HCT116 (cell line): ENCODE data around the gene TBX3. TPM values are rescaled to one million over a fixed set of nuclear protein-coding genes. Genes with fewer than 3 reads are reported as not detected.

Experiments
- ATAC-seq: fragments of 200-7000 bp; cut with Tn5 transposase; 2 replicates; pipeline ENCODE4 v1.9.1; 2020; ENCODE audit warnings: mild to moderate bottlenecking, moderate library complexity
- BruUV-seq: library from RNA; stranded (reverse); fragments of 400-500 nt; replicated peaks from 2 replicates; lab custom pipeline; 2021; lab: Mats Ljungman, UMichigan
- CTCF ChIA-PET: fragments of 300-600 bp; sonication (Branson Sonifier 250); formaldehyde crosslinking; loops from one replicate; lab custom pipeline; 2021; ENCODE audit warnings: antibody characterized with exemption; lab: Charles Lee
- POLR2A ChIA-PET: fragments of 300-600, 350-600 bp; sonication (Branson Sonifier 250); formaldehyde crosslinking; loops from one replicate; lab custom pipeline; 2021; ENCODE audit warnings: antibody characterized with exemption; lab: Charles Lee
- RAD21 ChIA-PET, 2 experiments: fragments of 300-600 bp; sonication (Branson Sonifier 250); formaldehyde crosslinking; loops; one replicate each; lab custom pipeline; 2023; ENCODE audit warnings: low total read pairs in 2 of 2; ENCODE audit not compliant: uncharacterized antibody in 2 of 2, unreplicated experiment in 2 of 2, low non-redundant PET in 1 of 2; lab: Charles Lee
- DNase-seq: peaks from one replicate; pipeline ENCODE4 v3.0.0-alpha.2; 2010; ENCODE audit warnings: low read depth, low spot score
- H2AFZ ChIP-seq: fragments of 200-600 bp; shearing (Covaris generic), sonication (generic); 2 replicates; pipeline ENCODE4 v1.6.1; 2017; ENCODE audit warnings: low read depth, mixed run types, mixed read lengths, antibody characterized with exemption, low read length; ENCODE audit not compliant: poor library complexity, severe bottlenecking
- H3K27ac ChIP-seq: 2 replicates; pipeline ENCODE4 v1.5.1; 2012; ENCODE audit warnings: low read depth, low read length
- H3K27me3 ChIP-seq: fragments of 200-600 bp; sonication (generic); 2 replicates; pipeline ENCODE4 v1.6.1; 2016; ENCODE audit warnings: mixed run types, low read length, mixed read lengths; ENCODE audit not compliant: insufficient read depth
- H3K36me3 ChIP-seq, 2 experiments: fragments of 200-500 bp in 1 of 2; fragments of 200-600 bp in 1 of 2; sonication (Bioruptor generic) in 1 of 2; sonication (generic) in 1 of 2; 2 replicates each; pipeline versions ENCODE4 v1.5.1 to v1.6.1; 2014 to 2016; ENCODE audit warnings: low read length in 2 of 2, inconsistent platforms in 1 of 2, mixed read lengths in 1 of 2, mixed run types in 1 of 2; ENCODE audit not compliant: insufficient read depth in 2 of 2, control insufficient read depth in 1 of 2
- H3K4me1 ChIP-seq, 2 experiments: fragments of 200-600 bp in 1 of 2; sonication (generic) in 1 of 2; 2 replicates each; pipeline versions ENCODE4 v1.5.1 to v1.6.1; 2012 to 2017; ENCODE audit warnings: low read length in 2 of 2, inconsistent platforms in 1 of 2, mild to moderate bottlenecking in 1 of 2, mixed read lengths in 1 of 2, mixed run types in 1 of 2, moderate library complexity in 1 of 2; ENCODE audit not compliant: insufficient read depth in 2 of 2, control insufficient read depth in 1 of 2
- H3K4me2 ChIP-seq: fragments of 200-600 bp; sonication (generic); 2 replicates; pipeline ENCODE4 v1.6.1; 2017; ENCODE audit warnings: mixed run types, low read length, mixed read lengths
- H3K4me3 ChIP-seq, 2 experiments: fragments of 200-600 bp in 1 of 2; sonication (generic) in 1 of 2; replicated peaks in 1 of 2; 2 replicates each; pipeline ENCODE4 v1.5.1; 2011 to 2016; ENCODE audit warnings: low read length in 2 of 2, control low read depth in 1 of 2, low read depth in 1 of 2, mild to moderate bottlenecking in 1 of 2, mixed read lengths in 1 of 2, mixed run types in 1 of 2
- H3K79me2 ChIP-seq: fragments of 200-600 bp; sonication (generic); 2 replicates; pipeline ENCODE4 v1.6.1; 2017; ENCODE audit warnings: mild to moderate bottlenecking, mixed run types, low read length, moderate library complexity, mixed read lengths; ENCODE audit not compliant: insufficient read depth
- H3K9ac ChIP-seq: fragments of 200-600 bp; sonication (generic); 2 replicates; pipeline ENCODE4 v1.6.1; 2016; ENCODE audit warnings: low read length, mixed read lengths
- H3K9me2 ChIP-seq: fragments of 200-600 bp; sonication (generic), shearing (Covaris generic); 2 replicates; pipeline ENCODE4 v1.6.1; 2017; ENCODE audit warnings: mixed run types, mild to moderate bottlenecking, moderate library complexity; ENCODE audit not compliant: insufficient read depth
- H3K9me3 ChIP-seq, 2 experiments: fragments of 200-500 bp in 1 of 2; fragments of 200-600 bp in 1 of 2; sonication (Bioruptor generic) in 1 of 2; sonication (generic) in 1 of 2; 2 replicates each; pipeline ENCODE4 v1.6.1; 2014 to 2017; ENCODE audit warnings: low read length in 2 of 2, mixed read lengths in 2 of 2, inconsistent platforms in 1 of 2, low read depth in 1 of 2, mild to moderate bottlenecking in 1 of 2, mixed run types in 1 of 2, moderate library complexity in 1 of 2; ENCODE audit not compliant: control insufficient read depth in 1 of 2, insufficient read depth in 1 of 2
- H4K20me1 ChIP-seq: fragments of 200-600 bp; sonication (generic), shearing (Covaris generic); 2 replicates; pipeline ENCODE4 v1.6.1; 2017; ENCODE audit warnings: mixed run types, mild to moderate bottlenecking, moderate library complexity; ENCODE audit not compliant: insufficient read depth
- ATF3 ChIP-seq: IDR thresholded peaks from 2 replicates; pipeline ENCODE4 v1.6.1; 2012
- CBX3 ChIP-seq: IDR thresholded peaks from 2 replicates; pipeline ENCODE4 v1.6.1; 2012; ENCODE audit warnings: low read depth
- EGR1 ChIP-seq: IDR thresholded peaks from 2 replicates; pipeline ENCODE4 v1.6.1; 2012; ENCODE audit warnings: low read depth
- ELF1 ChIP-seq: IDR thresholded peaks from 2 replicates; pipeline ENCODE4 v1.6.1; 2012; ENCODE audit warnings: low read depth, borderline replicate concordance
- JUND ChIP-seq: IDR thresholded peaks from 2 replicates; pipeline ENCODE4 v1.6.1; 2012
- MAX ChIP-seq: IDR thresholded peaks from 2 replicates; pipeline ENCODE4 v1.6.1; 2012
- POLR2A ChIP-seq: IDR thresholded peaks from 2 replicates; pipeline ENCODE4 v1.7.0; 2011; ENCODE audit warnings: borderline replicate concordance; ENCODE audit not compliant: insufficient read depth, insufficient read length; ENCODE audit errors: extremely low read depth
- RAD21 ChIP-seq: IDR thresholded peaks from 2 replicates; pipeline ENCODE4 v1.6.1; 2012; ENCODE audit warnings: low read depth, mild to moderate bottlenecking
- REST ChIP-seq: IDR thresholded peaks from 2 replicates; pipeline ENCODE4 v1.6.1; 2012; ENCODE audit warnings: low read depth
- SIN3A ChIP-seq: IDR thresholded peaks from 2 replicates; pipeline ENCODE4 v1.6.1; 2012; ENCODE audit warnings: low read depth
- SP1 ChIP-seq: IDR thresholded peaks from 2 replicates; pipeline ENCODE4 v1.6.1; 2012; ENCODE audit warnings: low read depth
- SRF ChIP-seq: IDR thresholded peaks from 2 replicates; pipeline ENCODE4 v1.6.1; 2012; ENCODE audit warnings: low read depth
- intact Hi-C: fragments of 100-400 bp; cut with micrococcal nuclease; formaldehyde crosslinking; loops from 2 replicates; pipeline ENCODE4 v1.10.0; 2022
- total RNA-seq: library from RNA; stranded (reverse); gene quantifications from one replicate; pipeline ENCODE4 v1.2.1, GENCODE V29; 2021; ENCODE audit not compliant: unreplicated experiment

The TBX3 gene
- total RNA-seq, 1 experiment from 2014 or later: 12.8 TPM

- Histone ChIP-seq H3K79me2 (no peaks in the 10 kb centered on the region), H3K9me3 (no peaks in the 10 kb centered on the region), H3K9ac (no peak overlapping the region), H3K36me3 (no peaks in the 10 kb centered on the region), H3K4me1 (no peaks in the 10 kb centered on the region), H3K27ac (no peak overlapping the region), H3K9me2 (no peaks in the 10 kb centered on the region), H2AFZ (no peak overlapping the region), H3K27me3 (no peaks in the 10 kb centered on the region), H3K4me3 (no peak overlapping the region), H3K4me2 (no peak overlapping the region), H4K20me1 (no peaks in the 10 kb centered on the region)
- ChIA-PET CTCF (no interaction called here), RAD21 (no interaction called here), POLR2A (no interaction called here)
- TF ChIP-seq ELF1: no peak
- TF ChIP-seq EGR1: no peak
- TF ChIP-seq REST: no peak
- TF ChIP-seq POLR2A: no peak
- no peak for TF ChIP-seq MAX
- no peak for TF ChIP-seq JUND
- TF ChIP-seq RAD21: no peak
- no peak for TF ChIP-seq ATF3
- TF ChIP-seq SIN3A: no peak
- TF ChIP-seq SRF: no peak
- TF ChIP-seq SP1: no peak
- no peak for TF ChIP-seq CBX3
- no TSS peak for BruUV-seq
- ATAC-seq (no peak), DNase-seq (no peak)
- intact Hi-C loops: no loop called here
These were observed 34.4 kb downstream of the TBX3 start for GRCh38 chr12:114649585-114649984.
